HepG2 (cell line): ENCODE measurements around the gene KCNQ1OT1. TPM values are rescaled to one million over a fixed set of nuclear protein-coding genes. Genes with fewer than 3 reads are reported as not detected.
A peak's percentile ranks its signal among the peaks of the same experiment; 100 is the strongest.

Experiments used
- BRD4 ChIP-seq: sonication (generic); formaldehyde crosslinking; IDR thresholded peaks from 2 replicates; pipeline ENCODE4 v1.4.0; 2020; ENCODE audit warnings: missing genetic modification reagents
- CENPBD1 ChIP-seq: sonication (generic); formaldehyde crosslinking; IDR thresholded peaks from 2 replicates; pipeline ENCODE4 v1.8.0; 2022; ENCODE audit warnings: missing genetic modification reagents, low read depth, mild to moderate bottlenecking, borderline replicate concordance
- CHCHD3 ChIP-seq: sonication (generic); formaldehyde crosslinking; IDR thresholded peaks from 2 replicates; pipeline ENCODE4 v1.8.0; 2022; ENCODE audit warnings: mild to moderate bottlenecking, missing genetic modification reagents, moderate library complexity
- E2F5 ChIP-seq: sonication (generic); formaldehyde crosslinking; conservative IDR thresholded peaks from 2 replicates; pipeline ENCODE4 v1.4.0; 2020; ENCODE audit warnings: missing genetic modification reagents
- FOSL1 ChIP-seq: sonication (generic); formaldehyde crosslinking; IDR thresholded peaks from 2 replicates; pipeline ENCODE4 v1.9.0; 2021; ENCODE audit warnings: missing genetic modification reagents, borderline replicate concordance
- GFI1 ChIP-seq: sonication (generic); formaldehyde crosslinking; IDR thresholded peaks from 2 replicates; pipeline ENCODE4 v1.5.0; 2020; ENCODE audit warnings: missing genetic modification reagents, mild to moderate bottlenecking, borderline replicate concordance
- HIC2 ChIP-seq: sonication (generic); formaldehyde crosslinking; IDR thresholded peaks from 2 replicates; pipeline ENCODE4 v1.9.0; 2022; ENCODE audit warnings: low read depth, missing genetic modification reagents
- HNF1B ChIP-seq: sonication (generic); formaldehyde crosslinking; IDR thresholded peaks from 2 replicates; pipeline ENCODE4 v1.5.1; 2020; ENCODE audit warnings: mild to moderate bottlenecking, moderate library complexity, missing genetic modification reagents
- HOXA7 ChIP-seq: sonication (generic); formaldehyde crosslinking; IDR thresholded peaks from 2 replicates; pipeline ENCODE4 v1.8.1; 2022; ENCODE audit warnings: mild to moderate bottlenecking, missing genetic modification reagents, moderate library complexity
- MED1 ChIP-seq: sonication (generic); formaldehyde crosslinking; IDR thresholded peaks from 2 replicates; pipeline ENCODE4 v1.4.0; 2020; ENCODE audit warnings: missing genetic modification reagents
- NCOA1 ChIP-seq: sonication (generic); formaldehyde crosslinking; IDR thresholded peaks from 2 replicates; pipeline ENCODE4 v1.9.0; 2021; ENCODE audit warnings: missing genetic modification reagents
- PBX2 ChIP-seq: IDR thresholded peaks from 2 replicates; pipeline ENCODE4 v1.6.1; 2016; ENCODE audit warnings: control low read depth
- RBFOX2 ChIP-seq: fragments of 200-400 bp; formaldehyde crosslinking; IDR thresholded peaks from 2 replicates; pipeline ENCODE4 v1.6.1; 2017; ENCODE audit warnings: low read depth, mild to moderate bottlenecking, low read length
- REXO4 ChIP-seq: sonication (generic); formaldehyde crosslinking; IDR thresholded peaks from 2 replicates; pipeline ENCODE4 v1.8.0; 2022; ENCODE audit warnings: missing genetic modification reagents, mild to moderate bottlenecking, borderline replicate concordance
- SMARCC2 ChIP-seq: fragments of 450-650 bp; IDR thresholded peaks from 2 replicates; pipeline ENCODE4 v1.6.1; 2017; ENCODE audit warnings: antibody characterized with exemption, mild to moderate bottlenecking
- SP1 ChIP-seq, 2 experiments: fragments of 450-650 bp in 1 of 2; sonication (generic) in 1 of 2; formaldehyde crosslinking in 1 of 2; IDR thresholded peaks; 2 replicates each; pipeline versions ENCODE4 v1.4.0 to v1.6.1; 2016 to 2020; ENCODE audit warnings: missing genetic modification reagents in 1 of 2
- SRSF1 ChIP-seq: fragments of 200-400 bp; formaldehyde crosslinking; optimal IDR thresholded peaks from 2 replicates; pipeline ENCODE3; 2017; ENCODE audit warnings: mild to moderate bottlenecking, low read depth, low read length, moderate library complexity
- TEAD2 ChIP-seq: sonication (generic); formaldehyde crosslinking; IDR thresholded peaks from 2 replicates; pipeline ENCODE4 v1.9.0; 2021; ENCODE audit warnings: missing genetic modification reagents
- ZBTB7B ChIP-seq: sonication (generic); formaldehyde crosslinking; IDR thresholded peaks from 2 replicates; pipeline ENCODE4 v1.4.0; 2020; ENCODE audit warnings: missing genetic modification reagents
- ZFP36L2 ChIP-seq: sonication (generic); formaldehyde crosslinking; IDR thresholded peaks from 2 replicates; pipeline ENCODE4 v1.4.0; 2020; ENCODE audit warnings: missing genetic modification reagents
- ZNF17 ChIP-seq: sonication (generic); formaldehyde crosslinking; IDR thresholded peaks from 2 replicates; pipeline ENCODE4 v1.5.0; 2020; ENCODE audit warnings: mild to moderate bottlenecking, missing genetic modification reagents
- ZNF317 ChIP-seq: sonication (generic); formaldehyde crosslinking; IDR thresholded peaks from 2 replicates; pipeline ENCODE4 v1.5.0; 2020; ENCODE audit warnings: mild to moderate bottlenecking, missing genetic modification reagents
- ZNF501 ChIP-seq: sonication (generic); formaldehyde crosslinking; IDR thresholded peaks from 2 replicates; pipeline ENCODE4 v1.5.1; 2020; ENCODE audit warnings: mild to moderate bottlenecking, moderate library complexity, missing genetic modification reagents
- ZNF556 ChIP-seq: sonication (generic); formaldehyde crosslinking; IDR thresholded peaks from 2 replicates; pipeline ENCODE4 v1.4.0; 2020; ENCODE audit warnings: mild to moderate bottlenecking, missing genetic modification reagents, borderline replicate concordance
- ZNF740 ChIP-seq: sonication (generic); formaldehyde crosslinking; IDR thresholded peaks from 2 replicates; pipeline ENCODE4 v1.4.0; 2020; ENCODE audit warnings: missing genetic modification reagents
- ZNF792 ChIP-seq: IDR thresholded peaks from 2 replicates; pipeline ENCODE4 v1.6.1; 2016
- polyA plus RNA-seq, 8 experiments: library from polyadenylated mRNA; depleted of rRNA in 3 of 8; stranded (reverse) in 7 of 8; unstranded in 1 of 8; fragments of >200 nt; fragmentation: Illumina TruSeq in 4 of 8; extraction: Trizol in 4 of 8; gene quantifications; 2 replicates each; pipeline versions ENCODE4 v1.2.1 to v1.2.3, GENCODE V29; 2011 to 2016; ENCODE audit warnings: low read depth in 4 of 8, missing spikeins in 1 of 8, mixed read lengths in 1 of 8; ENCODE audit not compliant: insufficient read depth in 1 of 8
- total RNA-seq, 5 experiments: library from RNA; depleted of rRNA; stranded (reverse); fragments of >200 nt; fragmentation: Illumina TruSeq; extraction: Trizol; gene quantifications; 2 replicates each; pipeline ENCODE4 v1.2.3, GENCODE V29; 2016; ENCODE audit warnings: low read depth in 1 of 5

KCNQ1OT1 gene
- total and polyA plus RNA-seq, 2 of the 13 experiments (the other 11 are each of a cell fraction or from before 2014, with no cell fraction given): 1.3 to 18.9 TPM

- TF ChIP-seq E2F5 (CRISPR knock-in tag) (no peak), CENPBD1 (CRISPR knock-in tag) (no peak), PBX2 (no peak), SRSF1 (no peak), SP1 (IDR thresholded peaks at IDR 0.05) (no peak), SP1 (CRISPR knock-in tag; IDR thresholded peaks at IDR 0.05) (no peak), NCOA1 (CRISPR knock-in tag) (no peak), CHCHD3 (no peak), ZNF740 (no peak), ZNF17 (no peak), HOXA7 (no peak), ZNF501 (CRISPR knock-in tag) (no peak), SMARCC2 (no peak), BRD4 (CRISPR knock-in tag) (peak; percentile 71; the same call in 1 of the 2 replicates), RBFOX2 (no peak), ZBTB7B (peak; percentile 97), HNF1B (0 out of 2 replicates have a peak, but pooled peaks have one; percentile 42), ZNF556 (no peak), ZNF317 (CRISPR knock-in tag) (no peak), REXO4 (no peak), MED1 (CRISPR knock-in tag) (peak; percentile 48; the same call in 1 of the 2 replicates), GFI1 (0 out of 2 replicates have a peak, but pooled peaks have one; percentile 33), ZNF792 (CRISPR knock-in tag) (peak; percentile 60; the same call in 1 of the 2 replicates), FOSL1 (CRISPR knock-in tag) (no peak), ZFP36L2 (no peak), HIC2 (no peak), TEAD2 (CRISPR knock-in tag) (no peak)
Measured at GRCh38 chr11:2567026-2567671, 132.6 kb downstream of the KCNQ1OT1 start (continued).
